ENCODE data around the gene EEF1AKMT3.

Gene EEF1AKMT3

GRCh38 chr12:57772429-57773322 is at the start of gene EEF1AKMT3:
Gene EEF1AKMT3 (plus strand): TSS chr12:57772614. CDS start chr12:57772725, 111 bp downstream.
- DNase-seq (ENCODE audit: low read depth in 1 of 2, low spot score in 1 of 2): no peak

DNA sequence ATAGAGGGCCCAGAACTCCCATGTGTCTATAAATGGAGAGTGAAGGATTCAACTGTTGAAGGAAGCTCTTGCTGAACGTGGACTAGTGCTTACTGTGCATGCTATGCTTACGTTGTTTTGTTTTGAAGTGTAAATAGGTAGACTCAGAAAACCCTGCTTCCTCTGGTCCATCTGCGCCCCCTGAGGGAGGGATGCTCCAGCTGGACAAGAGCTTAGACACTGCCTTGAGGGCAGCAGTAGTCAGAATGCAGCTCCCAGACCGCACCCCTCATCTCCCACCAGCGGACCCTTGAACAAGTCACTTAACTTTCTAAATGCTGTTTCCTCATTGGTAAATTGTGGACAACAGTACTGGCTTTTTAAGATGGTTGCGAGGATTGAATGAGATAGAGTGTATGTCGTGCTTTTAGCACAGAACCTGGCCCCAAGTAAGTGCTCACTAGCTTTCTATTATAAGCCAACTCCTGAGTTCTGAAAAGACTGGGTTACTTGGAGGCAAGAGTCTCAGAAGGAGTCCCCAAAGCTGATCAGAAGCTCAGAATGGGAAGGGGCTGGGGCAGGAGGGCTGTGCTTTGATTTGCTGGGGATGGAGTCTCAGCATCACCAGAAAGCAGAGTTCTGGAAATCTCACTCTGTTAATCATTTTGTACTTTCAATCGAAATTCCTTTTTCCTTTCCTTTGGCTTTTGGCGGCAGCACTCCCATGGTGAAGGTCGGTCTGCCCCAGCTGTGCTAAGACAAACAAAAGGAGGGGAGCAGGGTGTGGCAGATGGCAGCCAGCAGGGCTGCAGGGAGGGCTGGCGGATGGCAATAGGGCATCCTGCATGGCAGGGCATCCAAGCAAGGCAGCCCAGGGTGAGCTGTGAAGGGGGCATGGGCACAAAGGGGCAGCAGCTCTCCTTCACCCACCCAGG is 49.4 kb upstream of the EEF1AKMT3 start:
- DNase-seq (ENCODE audit: low read depth in 1 of 2, low spot score in 1 of 2): no peak

- no peak for DNase-seq (ENCODE audit: low read depth in 1 of 2, low spot score in 1 of 2)
These were observed 48.8 kb upstream of the EEF1AKMT3 start for GRCh38 chr12:57723630-57723962.

GRCh38 chr12:57724003-57724935 is 48.1 kb upstream of the EEF1AKMT3 start:
- no peak for DNase-seq (ENCODE audit: low read depth in 1 of 2, low spot score in 1 of 2)

DNA sequence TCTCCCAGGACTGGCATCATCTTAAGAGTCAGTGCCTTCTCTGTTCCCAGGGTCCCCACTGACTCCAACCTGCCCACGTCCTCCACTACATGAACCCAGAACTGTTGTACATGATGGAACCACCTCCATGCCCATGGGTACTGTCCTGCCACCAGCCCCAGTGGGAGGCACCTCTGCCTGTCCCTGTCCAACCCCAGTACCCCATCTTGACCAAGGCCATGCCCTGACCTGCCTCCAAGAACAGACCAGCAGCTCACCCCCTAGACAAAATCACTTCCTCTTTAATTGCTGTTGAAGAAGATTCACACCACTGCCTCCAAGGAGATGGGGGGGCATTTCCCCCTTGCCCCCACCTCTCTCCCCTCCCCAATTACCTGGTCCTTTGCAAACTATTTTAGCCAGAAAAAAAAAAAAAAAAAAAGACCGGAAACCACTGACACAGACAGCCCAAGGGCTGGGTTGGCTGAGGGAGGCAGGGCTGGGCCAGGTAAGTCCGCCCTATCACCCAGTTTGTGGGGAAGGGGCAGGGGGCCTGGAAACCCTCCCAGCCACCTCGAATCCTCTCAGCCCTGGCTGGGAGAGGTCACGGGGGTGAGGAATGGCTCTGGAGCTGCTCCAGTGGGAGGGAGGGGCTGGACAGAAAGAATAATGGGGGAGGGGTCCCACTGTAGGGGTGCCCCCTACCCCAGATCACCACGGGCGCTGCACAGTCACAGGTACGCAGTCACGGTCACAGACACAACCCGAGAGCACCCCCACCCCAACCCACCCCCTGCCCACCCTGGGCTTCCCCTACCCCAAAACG is 47.3 kb upstream of the EEF1AKMT3 start:
- DNase-seq (ENCODE audit: low read depth in 1 of 2, low spot score in 1 of 2): no peak

GRCh38 chr12:57725851-57726150 is 46.6 kb upstream of the EEF1AKMT3 start:
- no peak for DNase-seq (ENCODE audit: low read depth in 1 of 2, low spot score in 1 of 2)

DNA sequence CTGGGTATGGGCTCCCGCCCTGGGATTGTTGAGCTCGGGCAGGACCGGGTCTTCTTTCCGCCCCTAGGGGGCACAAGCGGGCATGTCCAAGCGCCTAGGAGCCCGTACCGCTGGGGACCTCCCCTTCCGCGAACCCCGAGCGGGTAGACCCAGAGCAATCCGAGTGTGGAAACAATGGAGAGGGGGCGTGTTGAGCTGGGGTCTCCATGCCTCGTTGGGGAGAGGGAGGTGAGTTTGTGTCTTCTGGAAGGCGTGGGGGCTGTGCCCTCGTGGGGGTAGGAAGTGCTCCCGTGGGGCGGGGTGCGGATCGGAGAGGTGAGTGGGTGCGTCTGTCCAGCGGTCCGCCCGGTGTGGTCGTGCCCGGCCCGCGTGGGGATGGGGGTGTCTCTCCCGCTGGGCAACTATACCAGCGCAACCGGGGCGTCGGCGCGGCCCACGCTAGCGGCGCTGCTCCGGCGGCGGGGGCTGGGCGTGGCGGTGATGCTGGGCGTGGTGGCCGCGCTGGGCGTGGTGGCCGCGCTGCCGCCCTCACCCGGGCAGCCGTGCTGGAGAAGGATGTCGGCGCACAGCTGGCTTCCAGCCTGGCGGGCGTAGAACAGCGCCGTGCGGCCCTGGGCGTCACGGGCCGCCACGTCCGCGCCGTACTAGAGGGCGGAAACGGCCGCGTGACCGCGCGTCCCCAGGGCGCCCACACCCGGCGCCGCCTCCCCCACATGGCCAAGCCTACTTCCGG is 46.1 kb upstream of the EEF1AKMT3 start:
- no peak for DNase-seq (ENCODE audit: low read depth in 1 of 2, low spot score in 1 of 2)

GRCh38 chr12:57726884-57727757 is 45.3 kb upstream of the EEF1AKMT3 start:
- no peak for DNase-seq (ENCODE audit: low read depth in 1 of 2, low spot score in 1 of 2)

GRCh38 chr12:57727758-57728395 is 44.5 kb upstream of the EEF1AKMT3 start:
- no peak for DNase-seq (ENCODE audit: low read depth in 1 of 2, low spot score in 1 of 2)

GRCh38 chr12:57729321-57729844 is 43.0 kb upstream of the EEF1AKMT3 start:
- DNase-seq (ENCODE audit: low read depth in 1 of 2, low spot score in 1 of 2): no peak

DNA sequence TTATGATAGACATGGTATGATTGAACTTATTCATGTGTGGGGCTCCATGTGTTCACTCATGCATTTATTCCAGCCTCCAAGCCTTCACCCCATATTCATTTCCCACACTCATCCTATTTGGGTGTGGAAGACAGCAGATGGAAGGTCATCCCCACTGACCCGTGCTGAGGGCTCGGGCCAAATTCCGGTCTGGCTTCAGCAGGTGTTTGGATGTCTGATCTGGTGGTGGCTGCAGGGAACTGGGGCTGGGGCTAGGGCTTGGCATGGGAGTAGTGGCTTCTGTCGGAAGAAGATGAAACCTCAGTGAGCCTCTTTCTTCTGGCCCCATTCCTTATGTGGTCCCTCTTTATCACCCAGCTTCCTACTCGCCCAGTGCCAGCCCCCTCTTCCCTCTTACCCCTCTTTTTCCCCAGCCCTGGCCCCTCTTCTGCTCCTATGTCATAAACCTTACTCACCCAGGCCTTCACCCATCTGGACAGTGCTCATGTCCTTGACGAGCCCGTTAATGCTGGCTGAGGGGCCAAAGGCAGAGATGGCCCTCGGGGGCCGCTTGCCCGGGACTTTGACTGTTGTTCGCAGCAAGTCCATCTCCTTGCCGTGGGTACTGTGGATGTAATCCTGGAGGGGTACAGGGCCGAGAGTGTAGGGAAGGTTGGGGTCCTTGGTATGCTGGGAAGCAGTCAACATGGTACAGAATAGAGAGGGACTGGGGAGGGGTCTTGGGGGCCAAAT is 41.9 kb upstream of the EEF1AKMT3 start:
- DNase-seq (ENCODE audit: low read depth in 1 of 2, low spot score in 1 of 2): no peak

- DNase-seq (ENCODE audit: low read depth in 1 of 2, low spot score in 1 of 2): no peak
These were observed 40.9 kb upstream of the EEF1AKMT3 start for GRCh38 chr12:57731411-57732080.

GRCh38 chr12:57732270-57732669 is 40.1 kb upstream of the EEF1AKMT3 start:
- DNase-seq (ENCODE audit: low read depth in 1 of 2, low spot score in 1 of 2): no peak

DNA sequence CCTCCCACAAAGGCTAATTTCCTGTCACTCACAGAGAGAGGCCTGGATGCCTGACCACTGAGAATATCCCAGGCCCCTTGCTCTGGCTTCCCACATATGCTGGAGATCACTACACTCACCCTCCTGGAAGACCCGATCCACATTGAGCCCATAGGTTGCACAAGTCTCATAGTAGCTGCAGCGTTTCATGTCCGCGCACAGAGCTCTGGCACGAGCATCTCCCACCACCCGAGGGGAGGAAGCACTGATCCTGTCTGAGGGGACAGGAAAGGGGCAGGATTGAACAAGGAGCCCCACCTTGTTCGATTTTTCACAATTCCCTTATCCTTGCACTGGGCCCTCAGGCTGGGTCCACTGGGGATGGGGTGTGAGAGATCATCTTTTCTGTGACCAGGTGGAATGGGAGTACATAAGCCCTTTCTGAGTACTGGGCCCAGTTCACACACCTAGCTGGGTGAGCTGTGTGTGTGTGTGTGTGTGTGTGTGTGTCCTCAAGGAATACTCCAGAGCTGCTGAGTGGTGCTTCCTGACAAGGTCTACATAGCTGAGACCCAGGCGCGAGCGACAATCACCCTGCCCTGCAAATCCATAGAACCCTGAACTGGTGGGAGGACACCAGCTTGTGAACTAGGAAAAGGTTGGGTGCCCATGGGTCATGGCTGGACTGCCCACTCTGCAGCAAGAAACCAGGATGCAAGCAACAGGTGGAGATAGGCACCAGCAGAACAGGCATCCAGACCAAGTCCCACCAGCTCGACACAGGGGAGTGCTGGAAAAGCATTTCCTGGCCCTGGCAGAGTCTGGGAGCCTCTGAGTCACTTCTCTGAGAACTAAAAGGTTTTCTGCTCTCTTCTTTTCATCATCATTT is 39.5 kb upstream of the EEF1AKMT3 start:
- no peak for DNase-seq (ENCODE audit: low read depth in 1 of 2, low spot score in 1 of 2)

DNA sequence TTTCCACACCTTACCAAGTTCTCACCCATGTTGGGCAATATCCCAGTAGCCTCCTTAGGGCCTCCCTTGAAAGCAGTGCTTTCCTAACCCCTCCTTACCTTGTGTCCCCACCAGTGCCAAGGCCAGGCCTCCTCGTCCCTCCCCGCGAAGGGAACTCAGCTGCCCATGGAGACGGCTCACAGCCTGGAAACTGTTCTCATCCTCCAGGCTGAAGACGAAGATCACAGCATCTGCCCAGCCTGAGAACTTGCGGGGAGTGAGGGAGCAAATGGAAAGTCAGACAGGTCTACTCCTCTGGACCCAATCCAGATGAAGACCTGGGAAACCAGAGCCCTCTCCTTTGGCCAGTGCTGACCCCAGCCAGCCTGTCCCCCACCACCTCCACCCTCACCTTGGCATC is 38.5 kb upstream of the EEF1AKMT3 start:
- no peak for DNase-seq (ENCODE audit: low read depth in 1 of 2, low spot score in 1 of 2)

DNA sequence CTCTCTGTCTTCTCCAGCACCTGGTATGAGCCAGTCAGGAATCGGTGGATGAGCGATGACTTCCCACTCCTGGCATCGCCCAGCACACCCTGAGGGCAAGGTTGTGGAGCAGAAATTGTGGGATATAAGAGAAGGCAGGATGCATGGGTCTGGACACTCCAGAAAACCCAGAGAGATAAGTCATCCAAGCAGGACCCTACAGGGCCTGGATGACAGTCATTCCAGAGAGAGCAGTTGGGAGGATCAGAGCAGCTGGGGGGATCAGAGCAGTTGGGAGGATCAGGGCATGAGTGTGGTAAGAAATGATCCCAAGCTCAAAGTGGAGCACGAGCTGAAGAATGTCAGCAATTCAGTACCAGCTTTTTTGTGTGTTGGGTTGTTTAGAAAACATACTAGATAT is 37.8 kb upstream of the EEF1AKMT3 start:
- no peak for DNase-seq (ENCODE audit: low read depth in 1 of 2, low spot score in 1 of 2)
